Central memory CD8-positive, alpha-beta T cell (primary cell): Measurements from ENCODE around the gene TPST1.
A peak's percentile ranks its signal among the peaks of the same experiment; 100 is the strongest.
"Not testable (repeated sequence)": the region's sequence is repeated elsewhere in the genome, so short reads cannot be mapped to it uniquely, and the experiment has no call there.

Source experiments
- ATAC-seq: fragments of 150-1000 bp; cut with Tn5 transposase; replicated peaks from 2 replicates; pipeline ENCODE4 v1.10.0; 2022; ENCODE audit warnings: mild to moderate bottlenecking, moderate FRiP score, moderate number of reproducible peaks; ENCODE audit not compliant: poor library complexity, severe bottlenecking; ENCODE audit errors: extremely low read depth
- DNase-seq, 2 donors: peaks; one replicate each; pipeline ENCODE4 v3.0.0; 2021; ENCODE audit warnings: low spot score in 2 of 2
- H3K27ac Mint-ChIP-seq: one replicate; pipeline ENCODE4 v1.8.0; 2022; ENCODE audit warnings: low read depth, mild to moderate bottlenecking, moderate library complexity, mixed read lengths
- H3K27me3 Mint-ChIP-seq: one replicate; pipeline ENCODE4 v1.8.0; 2022; ENCODE audit warnings: mixed read lengths
- H3K36me3 Mint-ChIP-seq: one replicate; pipeline ENCODE4 v1.8.0; 2022; ENCODE audit warnings: mild to moderate bottlenecking, moderate library complexity, mixed read lengths; ENCODE audit not compliant: insufficient read depth
- H3K4me1 Mint-ChIP-seq: one replicate; pipeline ENCODE4 v1.8.0; 2022; ENCODE audit warnings: mixed read lengths
- H3K4me3 Mint-ChIP-seq: one replicate; pipeline ENCODE4 v1.8.0; 2022; ENCODE audit warnings: mild to moderate bottlenecking, moderate library complexity, mixed read lengths
- H3K9me3 Mint-ChIP-seq: one replicate; pipeline ENCODE4 v1.8.0; 2022; ENCODE audit warnings: mixed read lengths

TPST1 gene

GRCh38 chr7:66371096-66371824 is 166.1 kb downstream of the TPST1 start:
- Mint-ChIP-seq H3K36me3 (no peaks in the 10 kb centered on the region), H3K9me3 (no peaks in the 10 kb centered on the region), H3K27me3 (no peaks in the 10 kb centered on the region), H3K4me3 (no peak overlapping the region), H3K27ac (no peak overlapping the region), H3K4me1 (no peaks in the 10 kb centered on the region)
- ATAC-seq = no peak
- DNase-seq = no peak

GRCh38 chr7:66374141-66374840 is 169.2 kb downstream of the TPST1 start:
- not testable (repeated sequence) for ATAC-seq

GRCh38 chr7:66376264-66376945 is 171.3 kb downstream of the TPST1 start:
- H3K27me3 Mint-ChIP-seq = no peaks in the 10 kb centered on the region
- no peak overlapping the region for H3K27ac Mint-ChIP-seq
- DNase-seq (no peak), ATAC-seq (no peak)
- H3K4me1 Mint-ChIP-seq = no peaks in the 10 kb centered on the region
- H3K9me3 Mint-ChIP-seq = no peaks in the 10 kb centered on the region
- no peak overlapping the region for H3K4me3 Mint-ChIP-seq
- H3K36me3 Mint-ChIP-seq = peaks cover 2% of the 10 kb centered on the region

More at GRCh38 chr7:66374141-66374840, 169.2 kb downstream of the TPST1 start:
- H3K9me3 Mint-ChIP-seq, H3K4me1 Mint-ChIP-seq, H3K36me3 Mint-ChIP-seq, H3K27me3 Mint-ChIP-seq, H3K27ac Mint-ChIP-seq, H3K4me3 Mint-ChIP-seq, DNase-seq: not testable (repeated sequence)

DNA sequence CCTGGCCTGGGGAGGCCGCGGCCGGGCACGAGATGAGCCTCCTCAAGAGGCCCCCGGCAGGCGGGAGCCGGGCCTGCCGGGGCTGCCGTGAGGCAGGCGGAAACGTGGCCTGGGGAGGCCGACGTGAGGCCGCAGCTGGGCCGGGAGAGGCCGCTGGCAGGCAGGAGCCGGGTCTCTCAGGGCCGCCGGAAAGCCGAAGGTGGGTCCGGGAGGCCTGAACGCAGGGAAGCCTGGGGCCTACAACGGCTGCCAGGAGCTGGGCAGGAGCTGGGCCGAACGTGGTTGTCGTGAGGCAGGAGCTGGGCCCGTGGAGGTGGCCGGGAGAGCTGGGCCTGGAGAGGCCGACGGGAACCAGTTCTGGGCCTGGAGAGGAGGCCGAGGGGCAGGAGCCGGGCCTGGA is 171.9 kb downstream of the TPST1 start:
- Mint-ChIP-seq H3K4me3 (no peak overlapping the region), H3K9me3 (no peaks in the 10 kb centered on the region), H3K4me1 (no peaks in the 10 kb centered on the region), H3K27me3 (no peaks in the 10 kb centered on the region), H3K27ac (no peak overlapping the region), H3K36me3 (peaks cover 2% of the 10 kb centered on the region)
- ATAC-seq = no peak
- no peak for DNase-seq

DNA sequence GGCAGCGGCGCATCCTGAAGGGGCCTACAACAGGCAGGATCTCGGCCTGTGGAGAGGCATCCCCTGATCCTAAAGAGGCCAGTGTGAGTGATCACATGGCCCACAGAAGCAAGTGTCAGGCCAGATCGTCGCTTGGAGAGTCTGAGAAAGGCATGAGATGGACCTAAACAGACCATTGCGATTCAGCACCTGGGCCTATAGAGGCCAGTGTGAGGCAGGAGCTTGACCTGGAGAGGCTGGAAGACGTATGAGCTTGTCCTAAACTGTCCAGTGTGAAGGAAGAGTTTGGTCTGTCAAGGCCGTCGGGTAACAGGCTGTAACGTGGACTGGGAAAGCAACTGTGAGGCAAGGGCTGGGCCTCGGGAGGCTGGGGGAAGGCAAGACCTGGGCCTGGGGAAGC is 172.6 kb downstream of the TPST1 start:
- Mint-ChIP-seq H3K4me3 (no peak overlapping the region), H3K27me3 (no peaks in the 10 kb centered on the region), H3K36me3 (peaks cover 2% of the 10 kb centered on the region), H3K9me3 (no peaks in the 10 kb centered on the region), H3K4me1 (no peaks in the 10 kb centered on the region), H3K27ac (no peak overlapping the region)
- DNase-seq = no peak
- ATAC-seq = no peak

DNA sequence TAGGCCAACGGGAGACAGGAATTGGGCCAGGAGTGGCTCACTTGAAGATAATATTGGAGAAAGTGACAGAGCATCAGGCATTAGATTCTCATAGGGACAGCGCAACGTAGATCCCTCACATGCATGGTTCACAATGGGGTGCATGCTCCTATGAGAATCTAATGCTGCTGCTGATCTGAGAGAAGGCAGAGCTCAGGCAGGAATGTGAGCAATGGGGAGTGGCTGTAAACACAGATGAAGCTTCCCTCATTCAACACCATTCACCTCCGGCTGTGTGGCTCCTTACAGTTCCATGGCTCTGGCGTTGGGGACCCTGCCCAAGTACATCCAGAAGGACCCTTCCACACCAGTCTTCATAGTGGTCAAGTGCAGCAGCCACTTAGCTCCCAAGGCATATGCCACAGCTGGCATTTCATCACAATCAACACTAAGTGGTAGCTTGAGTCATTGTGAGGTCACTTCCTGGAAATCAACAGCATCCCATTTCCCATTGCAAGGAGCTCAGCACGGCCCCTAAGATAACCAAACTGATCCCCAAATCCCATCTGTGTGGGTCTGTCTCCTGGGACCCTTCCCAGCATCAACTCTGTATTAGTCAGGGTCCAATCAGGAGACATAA is 174.5 kb downstream of the TPST1 start:
- ATAC-seq (no peak), DNase-seq (no peak)
- peaks cover 2% of the 10 kb centered on the region for H3K36me3 Mint-ChIP-seq
- H3K4me3 Mint-ChIP-seq = no peak overlapping the region
- no peaks in the 10 kb centered on the region for H3K4me1 Mint-ChIP-seq
- no peak overlapping the region for H3K27ac Mint-ChIP-seq
- H3K9me3 Mint-ChIP-seq = no peaks in the 10 kb centered on the region
- no peaks in the 10 kb centered on the region for H3K27me3 Mint-ChIP-seq

DNA sequence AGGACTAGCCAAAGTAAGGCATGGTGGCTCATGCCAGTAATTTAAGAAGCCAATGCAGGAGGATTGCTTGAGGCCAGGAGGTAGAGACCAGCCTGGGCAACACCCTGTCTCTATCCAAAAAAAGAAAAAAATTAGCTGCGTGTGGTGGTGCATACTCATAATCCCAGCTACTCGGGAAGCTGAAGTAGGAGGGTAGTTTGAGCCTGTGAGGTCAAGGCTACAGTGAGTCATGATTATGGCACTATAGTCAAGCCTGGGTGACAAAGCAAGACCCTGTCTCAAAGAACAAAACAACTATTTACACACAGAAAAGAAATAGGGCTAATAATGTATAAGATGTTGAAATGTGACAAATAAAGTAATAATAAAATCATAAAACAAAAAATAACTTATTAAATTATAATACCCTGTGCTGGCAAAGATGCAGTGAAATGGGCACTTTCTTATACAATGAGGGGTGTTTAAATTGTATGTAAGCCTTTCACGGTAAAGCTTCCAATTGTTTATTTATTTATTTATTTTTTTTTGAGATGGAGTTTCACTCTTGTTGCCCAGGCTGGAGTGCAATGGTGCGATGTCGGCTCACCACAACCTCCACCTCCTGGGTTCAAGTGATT is 175.2 kb downstream of the TPST1 start:
- Mint-ChIP-seq H3K27ac (no peak overlapping the region), H3K4me1 (peaks cover under 1% of the 10 kb centered on the region), H3K4me3 (no peak overlapping the region), H3K9me3 (no peaks in the 10 kb centered on the region), H3K36me3 (peaks cover 2% of the 10 kb centered on the region), H3K27me3 (no peaks in the 10 kb centered on the region)
- DNase-seq (no peak), ATAC-seq (no peak)

- not testable (repeated sequence) for DNase-seq, ATAC-seq, H3K27me3 Mint-ChIP-seq, H3K9me3 Mint-ChIP-seq, H3K27ac Mint-ChIP-seq, H3K36me3 Mint-ChIP-seq, H3K4me1 Mint-ChIP-seq, H3K4me3 Mint-ChIP-seq
Measured at GRCh38 chr7:66382182-66382923, 177.2 kb downstream of the TPST1 start.

GRCh38 chr7:66385191-66385905 is 180.2 kb downstream of the TPST1 start:
- peak overlapping the region; percentile 5 for H3K27ac Mint-ChIP-seq
- not testable (repeated sequence) for ATAC-seq, H3K9me3 Mint-ChIP-seq, H3K4me3 Mint-ChIP-seq, H3K4me1 Mint-ChIP-seq, DNase-seq, H3K36me3 Mint-ChIP-seq, H3K27me3 Mint-ChIP-seq

- H3K4me3 Mint-ChIP-seq, H3K4me1 Mint-ChIP-seq, H3K9me3 Mint-ChIP-seq, H3K36me3 Mint-ChIP-seq, H3K27me3 Mint-ChIP-seq, H3K27ac Mint-ChIP-seq, ATAC-seq, DNase-seq: not testable (repeated sequence)
Measured at GRCh38 chr7:66395128-66395571, 190.0 kb downstream of the TPST1 start.

DNA sequence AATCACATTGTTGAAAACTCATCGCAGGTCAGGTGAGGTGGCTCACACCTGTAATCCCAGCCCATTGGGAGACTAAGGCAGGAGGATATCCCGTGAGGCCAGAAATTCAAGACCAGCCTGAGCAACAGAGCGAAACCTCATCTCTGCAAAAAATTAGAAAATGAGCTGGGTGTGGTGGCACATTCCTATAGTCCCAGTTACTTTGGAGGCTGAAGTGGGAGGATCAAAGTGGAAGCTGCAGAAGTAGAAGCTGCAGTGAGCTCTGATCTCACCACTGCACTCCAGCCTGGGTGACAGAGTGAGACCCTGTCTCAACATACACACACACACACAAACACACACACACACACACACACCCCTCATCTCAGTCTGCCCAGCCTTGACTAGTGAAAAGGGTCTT is 190.9 kb downstream of the TPST1 start:
- H3K4me1 Mint-ChIP-seq, ATAC-seq, H3K9me3 Mint-ChIP-seq, H3K4me3 Mint-ChIP-seq, DNase-seq, H3K27me3 Mint-ChIP-seq, H3K36me3 Mint-ChIP-seq, H3K27ac Mint-ChIP-seq: not testable (repeated sequence)
